ENCODE measurements around the gene AOC3. TPM values are rescaled to one million over a fixed set of nuclear protein-coding genes. Genes with fewer than 3 reads are reported as not detected.
A peak's percentile ranks its signal among the peaks of the same experiment; 100 is the strongest.
"Not testable (repeated sequence)": the region's sequence is repeated elsewhere in the genome, so short reads cannot be mapped to it uniquely, and the experiment has no call there.

Gene AOC3
- total and polyA plus RNA-seq, 4 donors, result 50.0 to 154 (median 69.2) TPM

DNA sequence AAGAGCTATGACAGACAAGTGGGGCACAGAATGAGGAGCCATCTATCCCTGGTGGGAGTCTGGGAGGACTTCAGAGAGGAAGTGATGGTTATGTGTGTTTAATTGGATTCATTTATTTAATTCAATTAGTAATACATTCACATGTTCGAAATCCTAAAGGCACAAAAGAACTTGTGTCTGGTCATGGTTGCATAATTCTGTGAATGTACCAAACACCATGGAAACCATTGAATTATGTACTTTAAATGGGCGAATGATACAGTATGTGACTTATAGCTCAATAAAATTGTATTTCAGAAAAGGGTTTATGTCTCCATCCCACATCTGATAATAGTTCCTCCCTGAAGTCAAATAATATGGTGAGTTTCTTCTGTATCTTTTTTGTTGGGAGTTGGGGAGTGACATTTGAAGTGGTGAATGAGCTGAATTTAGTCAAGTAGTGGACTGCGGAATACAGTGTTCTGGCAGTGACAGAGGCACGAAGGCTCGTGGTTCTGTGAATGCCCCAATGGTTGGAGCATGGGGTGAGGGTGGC is 29.8 kb downstream of the AOC3 start:
- H3K36me3 ChIP-seq (ENCODE audit: control insufficient read depth in 4 of 4, insufficient read depth in 4 of 4, low read length in 4 of 4), result peaks cover 0 to 4% (median 0%) of the 10 kb centered on the region in 4 donors
- no peak overlapping the region for H3K9ac ChIP-seq (ENCODE audit: insufficient read depth in 1 of 2, low read length in 2 of 2)
- ATAC-seq (ENCODE audit: insufficient read depth, low FRiP score), result no peak
- H3K4me3 ChIP-seq, result no peak overlapping the region
- 84 to 87% methylated on average over 5 of the region's 5 CpGs for WGBS, 2 donors
- H3K4me1 ChIP-seq (ENCODE audit: control insufficient read depth in 5 of 5, insufficient read depth in 5 of 5, low read length in 5 of 5), result peaks cover 0 to under 1% (median 0%) of the 10 kb centered on the region in 5 donors
- H3K9me3 ChIP-seq (ENCODE audit: control insufficient read depth in 4 of 4, insufficient read depth in 3 of 4, low read length in 3 of 4), result no peaks in the 10 kb centered on the region
- no peak for DNase-seq
- H3K27me3 ChIP-seq (ENCODE audit: control insufficient read depth in 3 of 3, insufficient read depth in 3 of 3, low read length in 2 of 3), result no peaks in the 10 kb centered on the region
- no peak for TF ChIP-seq CTCF (IDR thresholded peaks at IDR 0.05; ENCODE audit: control extremely low read depth, extremely low read depth)
- H3K27ac ChIP-seq (ENCODE audit: low read depth in 1 of 2, low read length in 1 of 2), result no peak overlapping the region

DNA sequence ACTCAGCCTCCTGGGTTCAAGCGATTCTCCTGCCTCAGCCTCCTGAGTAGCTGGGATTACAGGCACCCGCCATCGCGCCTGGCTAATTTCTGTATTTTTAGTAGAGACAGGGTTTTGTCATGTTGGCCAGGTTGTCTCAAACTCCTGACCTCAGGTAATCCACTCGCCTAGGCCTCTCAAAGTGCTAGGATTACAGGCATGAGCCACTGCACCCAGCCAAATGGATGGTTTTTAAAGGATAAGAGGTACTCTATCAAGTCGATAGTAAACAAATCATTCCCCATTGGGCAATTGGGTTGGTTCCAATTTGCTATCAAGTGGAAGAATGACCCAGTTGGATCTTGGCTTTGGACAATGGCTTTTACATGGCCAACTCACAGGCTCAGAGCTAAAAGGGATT is 30.7 kb downstream of the AOC3 start:
- H3K4me3 ChIP-seq; H3K9ac ChIP-seq (ENCODE audit: insufficient read depth in 1 of 2, low read length in 2 of 2); ATAC-seq (ENCODE audit: insufficient read depth, low FRiP score); H3K4me1 ChIP-seq (ENCODE audit: control insufficient read depth in 5 of 5, insufficient read depth in 5 of 5, low read length in 5 of 5); H3K27ac ChIP-seq (ENCODE audit: low read depth in 1 of 2, low read length in 1 of 2); H3K9me3 ChIP-seq (ENCODE audit: control insufficient read depth in 4 of 4, insufficient read depth in 3 of 4, low read length in 3 of 4); H3K27me3 ChIP-seq (ENCODE audit: control insufficient read depth in 3 of 3, insufficient read depth in 3 of 3, low read length in 2 of 3); H3K36me3 ChIP-seq (ENCODE audit: control insufficient read depth in 4 of 4, insufficient read depth in 4 of 4, low read length in 4 of 4): not testable (repeated sequence)
- DNase-seq, result peak in 1 of 3 donors; percentile 44
- 71 to 84% methylated on average over 6 of the region's 6 CpGs for WGBS, 2 donors

DNA sequence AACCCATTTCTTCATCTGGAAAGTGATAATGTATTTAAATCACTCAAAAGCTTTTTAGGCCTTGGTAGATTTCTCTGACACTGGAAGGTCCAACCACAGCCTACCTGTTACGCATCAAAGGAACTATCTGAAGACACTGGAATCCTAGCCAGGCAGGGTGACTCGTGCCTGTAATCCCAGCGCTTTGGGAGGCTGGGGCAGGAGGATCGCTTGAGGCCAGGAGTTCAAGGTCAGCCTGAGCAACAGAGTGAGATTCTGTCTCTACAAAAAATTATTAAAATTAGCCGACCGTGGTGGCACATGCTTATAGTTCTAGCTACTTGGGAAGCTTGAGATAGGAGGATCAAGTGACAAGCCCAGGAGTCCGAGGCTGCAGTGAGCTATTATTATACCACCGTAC is 31.2 kb downstream of the AOC3 start:
- Histone ChIP-seq H3K27me3 (ENCODE audit: control insufficient read depth in 3 of 3, insufficient read depth in 3 of 3, low read length in 2 of 3) (no peaks in the 10 kb centered on the region), H3K4me1 (ENCODE audit: control insufficient read depth in 5 of 5, insufficient read depth in 5 of 5, low read length in 5 of 5) (peaks cover 0 to 3% (median 0%) of the 10 kb centered on the region in 5 donors), H3K9me3 (ENCODE audit: control insufficient read depth in 4 of 4, insufficient read depth in 3 of 4, low read length in 3 of 4) (no peaks in the 10 kb centered on the region), H3K36me3 (ENCODE audit: control insufficient read depth in 4 of 4, insufficient read depth in 4 of 4, low read length in 4 of 4) (peaks cover 0 to 2% (median 0%) of the 10 kb centered on the region in 4 donors), H3K9ac (ENCODE audit: insufficient read depth in 1 of 2, low read length in 2 of 2) (no peak overlapping the region), H3K27ac (ENCODE audit: low read depth in 1 of 2, low read length in 1 of 2) (no peak overlapping the region), H3K4me3 (no peak overlapping the region)
- ATAC-seq (ENCODE audit: insufficient read depth, low FRiP score) (no peak), DNase-seq (no peak)
- TF ChIP-seq CTCF (IDR thresholded peaks at IDR 0.05; ENCODE audit: control extremely low read depth, extremely low read depth), result no peak
- 93 to 95% methylated on average over 8 of the region's 8 CpGs for WGBS, 2 donors

DNA sequence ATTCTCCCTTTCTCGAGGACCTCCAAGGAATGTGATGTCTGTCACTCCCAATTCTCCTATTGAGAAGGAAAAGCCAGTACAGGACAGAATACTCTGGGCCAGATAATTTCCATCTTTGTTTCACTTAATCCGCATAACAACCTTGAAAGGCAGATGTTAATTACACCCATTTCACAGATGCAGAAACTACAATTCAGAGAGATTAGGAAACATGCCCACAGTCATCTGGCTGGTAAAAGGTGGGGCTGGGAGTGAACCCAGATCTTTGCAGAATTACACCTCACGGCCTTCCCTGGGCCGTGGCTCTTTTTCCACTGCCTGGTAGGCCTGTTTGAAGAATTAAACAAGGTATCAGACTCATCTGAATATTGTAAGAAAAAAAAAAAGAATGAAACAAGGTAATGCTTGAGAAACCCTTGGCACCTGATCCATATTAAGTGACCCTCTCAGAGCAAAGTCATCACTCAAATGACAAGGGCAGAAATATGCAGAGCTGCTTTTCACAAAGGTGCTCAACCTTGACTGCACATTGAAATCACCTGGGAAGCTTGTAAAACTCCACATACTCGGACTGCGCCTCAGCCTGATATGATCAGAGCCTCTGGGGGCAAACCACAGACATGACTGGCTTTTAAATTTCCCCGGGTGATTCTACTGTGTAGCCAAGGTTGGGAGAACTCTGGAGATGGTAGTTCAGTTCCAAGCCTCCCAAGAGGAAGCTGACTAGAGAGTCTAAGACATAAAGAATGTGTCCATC is 33.0 kb downstream of the AOC3 start:
- no peak for ATAC-seq (ENCODE audit: insufficient read depth, low FRiP score)

DNA sequence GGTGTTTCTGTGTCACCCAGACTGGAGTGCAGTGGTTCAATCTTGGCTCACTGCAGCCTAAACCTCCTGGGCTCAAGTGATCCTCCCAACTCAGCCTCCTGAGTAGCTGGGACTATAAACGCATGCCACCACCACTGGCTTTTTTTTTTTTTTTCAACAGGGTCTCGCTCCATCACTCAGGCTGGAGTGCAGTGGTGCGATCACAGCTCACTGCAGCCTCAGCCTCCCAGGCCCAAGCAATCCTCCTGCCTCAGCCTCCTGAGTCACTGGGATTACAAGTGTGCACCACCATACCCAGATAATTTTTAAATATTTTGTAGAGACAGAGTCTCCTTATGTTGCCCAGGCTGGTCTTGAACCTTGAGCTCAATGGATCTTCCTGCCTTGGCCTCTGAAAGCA is 34.8 kb downstream of the AOC3 start:
- WGBS, 2 donors, result 95 to 98% methylated on average over 3 of the region's 3 CpGs
- not testable (repeated sequence) for H3K27ac ChIP-seq (ENCODE audit: low read depth in 1 of 2, low read length in 1 of 2); H3K4me1 ChIP-seq (ENCODE audit: control insufficient read depth in 5 of 5, insufficient read depth in 5 of 5, low read length in 5 of 5); DNase-seq; H3K36me3 ChIP-seq (ENCODE audit: control insufficient read depth in 4 of 4, insufficient read depth in 4 of 4, low read length in 4 of 4); ATAC-seq (ENCODE audit: insufficient read depth, low FRiP score); H3K4me3 ChIP-seq; H3K9ac ChIP-seq (ENCODE audit: insufficient read depth in 1 of 2, low read length in 2 of 2); H3K9me3 ChIP-seq (ENCODE audit: control insufficient read depth in 4 of 4, insufficient read depth in 3 of 4, low read length in 3 of 4); H3K27me3 ChIP-seq (ENCODE audit: control insufficient read depth in 3 of 3, insufficient read depth in 3 of 3, low read length in 2 of 3)

More for the DNA sequence above, 33.0 kb downstream of the AOC3 start:
- Histone ChIP-seq H3K9me3 (ENCODE audit: control insufficient read depth in 4 of 4, insufficient read depth in 3 of 4, low read length in 3 of 4) (no peaks in the 10 kb centered on the region), H3K4me1 (ENCODE audit: control insufficient read depth in 5 of 5, insufficient read depth in 5 of 5, low read length in 5 of 5) (peaks cover 0 to 3% (median 0%) of the 10 kb centered on the region in 5 donors), H3K4me3 (no peak overlapping the region), H3K36me3 (ENCODE audit: control insufficient read depth in 4 of 4, insufficient read depth in 4 of 4, low read length in 4 of 4) (no peaks in the 10 kb centered on the region), H3K27ac (ENCODE audit: low read depth in 1 of 2, low read length in 1 of 2) (no peak overlapping the region), H3K27me3 (ENCODE audit: control insufficient read depth in 3 of 3, insufficient read depth in 3 of 3, low read length in 2 of 3) (no peaks in the 10 kb centered on the region), H3K9ac (ENCODE audit: insufficient read depth in 1 of 2, low read length in 2 of 2) (no peak overlapping the region)
- WGBS, 2 donors, result 73 to 86% methylated on average over 7 of the region's 7 CpGs
- TF ChIP-seq CTCF (IDR thresholded peaks at IDR 0.05; ENCODE audit: control extremely low read depth, extremely low read depth), result no peak
- DNase-seq, result no peak

All from lung (tissue), 12 donors.